ENCODE measurements around the gene RTN4IP1. TPM values are rescaled to one million over a fixed set of nuclear protein-coding genes. Genes with fewer than 3 reads are reported as not detected.

Gene RTN4IP1
- total and polyA plus RNA-seq, 2 of the 13 experiments (the other 11 are each of a cell fraction or from before 2014, with no cell fraction given), result 5.5 to 17.2 TPM

DNA sequence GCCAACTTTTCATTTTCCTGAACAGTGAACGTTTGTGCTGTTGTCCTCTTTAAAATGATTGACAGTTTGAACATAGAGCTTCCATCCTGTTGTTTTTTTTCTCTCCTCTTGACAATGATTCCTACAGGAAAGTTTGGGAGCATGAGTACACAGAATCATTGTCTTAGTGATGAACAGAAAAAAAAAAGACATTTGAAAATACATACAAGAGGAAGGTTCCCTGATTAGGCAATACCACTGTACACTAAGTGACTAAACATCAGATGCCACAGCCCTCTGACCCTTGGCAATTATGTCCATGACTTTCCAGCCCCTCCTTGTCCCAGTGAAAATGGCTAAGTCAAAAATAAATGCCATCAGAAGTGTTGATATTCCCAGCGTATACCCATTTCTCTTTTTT, 71.5 kb downstream of the RTN4IP1 start (continued):
- TF ChIP-seq, protein P1, sequence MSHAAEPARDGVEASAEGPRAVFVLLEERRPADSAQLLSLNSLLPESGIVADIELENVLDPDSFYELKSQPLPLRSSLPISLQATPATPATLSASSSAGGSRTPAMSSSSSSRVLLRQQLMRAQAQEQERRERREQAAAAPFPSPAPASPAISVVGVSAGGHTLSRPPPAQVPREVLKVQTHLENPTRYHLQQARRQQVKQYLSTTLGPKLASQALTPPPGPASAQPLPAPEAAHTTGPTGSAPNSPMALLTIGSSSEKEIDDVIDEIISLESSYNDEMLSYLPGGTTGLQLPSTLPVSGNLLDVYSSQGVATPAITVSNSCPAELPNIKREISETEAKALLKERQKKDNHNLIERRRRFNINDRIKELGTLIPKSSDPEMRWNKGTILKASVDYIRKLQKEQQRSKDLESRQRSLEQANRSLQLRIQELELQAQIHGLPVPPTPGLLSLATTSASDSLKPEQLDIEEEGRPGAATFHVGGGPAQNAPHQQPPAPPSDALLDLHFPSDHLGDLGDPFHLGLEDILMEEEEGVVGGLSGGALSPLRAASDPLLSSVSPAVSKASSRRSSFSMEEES (CRISPR knock-in tag; IDR thresholded peaks at IDR 0.05), result peak; percentile 44; the same call in 1 of the 2 replicates
- TF ChIP-seq FOXP1 (IDR thresholded peaks at IDR 0.05) (no peak), FOXP1 (CRISPR knock-in tag; IDR thresholded peaks at IDR 0.05) (peak; percentile 81; the same call in 1 of the 2 replicates), SP5 (CRISPR knock-in tag; IDR thresholded peaks at IDR 0.05; ENCODE audit: borderline replicate concordance, low read depth) (0 out of 2 replicates have a peak, but pooled peaks have one; percentile 8), SOX13 (IDR thresholded peaks at IDR 0.05) (peak; percentile 72), SOX13 (CRISPR knock-in tag; conservative IDR thresholded peaks at IDR 0.05 in 1 of 2, IDR thresholded peaks at IDR 0.05 in 1 of 2) (peak in 1 of 2 experiments; percentile 97; a peak in 2 of 4 replicates), ZNF768 (CRISPR knock-in tag; IDR thresholded peaks at IDR 0.05) (no peak), NCOR1 (IDR thresholded peaks at IDR 0.05; ENCODE audit: borderline replicate concordance, low read length) (peak; percentile 19; the same call in 1 of the 2 replicates), ZNF644 (CRISPR knock-in tag; IDR thresholded peaks at IDR 0.05; ENCODE audit: low read depth) (peak; percentile 10; the same call in 1 of the 2 replicates), ZNF12 (CRISPR knock-in tag; IDR thresholded peaks at IDR 0.05) (0 out of 2 replicates have a peak, but pooled peaks have one; percentile 21), MLLT10 (CRISPR knock-in tag; IDR thresholded peaks at IDR 0.05) (no peak), NR2F6 (IDR thresholded peaks at IDR 0.05) (peak; percentile 80), NR2F6 (CRISPR knock-in tag; IDR thresholded peaks at IDR 0.05) (peak; percentile 81), CHCHD3 (CRISPR knock-in tag; IDR thresholded peaks at IDR 0.05) (no peak), SAP130 (CRISPR knock-in tag; IDR thresholded peaks at IDR 0.05; ENCODE audit: low read depth) (peak; percentile 54; the same call in 1 of the 2 replicates), PPARG (CRISPR knock-in tag; conservative IDR thresholded peaks at IDR 0.05) (0 out of 2 replicates have a peak, but pooled peaks have one; percentile 37), ZBTB7A (CRISPR knock-in tag; IDR thresholded peaks at IDR 0.05) (no peak)
- TF ChIP-seq, protein P2, sequence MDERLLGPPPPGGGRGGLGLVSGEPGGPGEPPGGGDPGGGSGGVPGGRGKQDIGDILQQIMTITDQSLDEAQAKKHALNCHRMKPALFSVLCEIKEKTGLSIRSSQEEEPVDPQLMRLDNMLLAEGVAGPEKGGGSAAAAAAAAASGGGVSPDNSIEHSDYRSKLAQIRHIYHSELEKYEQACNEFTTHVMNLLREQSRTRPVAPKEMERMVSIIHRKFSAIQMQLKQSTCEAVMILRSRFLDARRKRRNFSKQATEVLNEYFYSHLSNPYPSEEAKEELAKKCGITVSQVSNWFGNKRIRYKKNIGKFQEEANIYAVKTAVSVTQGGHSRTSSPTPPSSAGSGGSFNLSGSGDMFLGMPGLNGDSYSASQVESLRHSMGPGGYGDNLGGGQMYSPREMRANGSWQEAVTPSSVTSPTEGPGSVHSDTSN (CRISPR knock-in tag; IDR thresholded peaks at IDR 0.05), result no peak
- TF ChIP-seq, protein P3, sequence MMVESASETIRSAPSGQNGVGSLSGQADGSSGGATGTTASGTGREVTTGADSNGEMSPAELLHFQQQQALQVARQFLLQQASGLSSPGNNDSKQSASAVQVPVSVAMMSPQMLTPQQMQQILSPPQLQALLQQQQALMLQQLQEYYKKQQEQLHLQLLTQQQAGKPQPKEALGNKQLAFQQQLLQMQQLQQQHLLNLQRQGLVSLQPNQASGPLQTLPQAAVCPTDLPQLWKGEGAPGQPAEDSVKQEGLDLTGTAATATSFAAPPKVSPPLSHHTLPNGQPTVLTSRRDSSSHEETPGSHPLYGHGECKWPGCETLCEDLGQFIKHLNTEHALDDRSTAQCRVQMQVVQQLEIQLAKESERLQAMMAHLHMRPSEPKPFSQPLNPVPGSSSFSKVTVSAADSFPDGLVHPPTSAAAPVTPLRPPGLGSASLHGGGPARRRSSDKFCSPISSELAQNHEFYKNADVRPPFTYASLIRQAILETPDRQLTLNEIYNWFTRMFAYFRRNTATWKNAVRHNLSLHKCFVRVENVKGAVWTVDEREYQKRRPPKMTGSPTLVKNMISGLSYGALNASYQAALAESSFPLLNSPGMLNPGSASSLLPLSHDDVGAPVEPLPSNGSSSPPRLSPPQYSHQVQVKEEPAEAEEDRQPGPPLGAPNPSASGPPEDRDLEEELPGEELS (CRISPR knock-in tag; IDR thresholded peaks at IDR 0.05), result peak; percentile 60
- TF ChIP-seq, protein P4, sequence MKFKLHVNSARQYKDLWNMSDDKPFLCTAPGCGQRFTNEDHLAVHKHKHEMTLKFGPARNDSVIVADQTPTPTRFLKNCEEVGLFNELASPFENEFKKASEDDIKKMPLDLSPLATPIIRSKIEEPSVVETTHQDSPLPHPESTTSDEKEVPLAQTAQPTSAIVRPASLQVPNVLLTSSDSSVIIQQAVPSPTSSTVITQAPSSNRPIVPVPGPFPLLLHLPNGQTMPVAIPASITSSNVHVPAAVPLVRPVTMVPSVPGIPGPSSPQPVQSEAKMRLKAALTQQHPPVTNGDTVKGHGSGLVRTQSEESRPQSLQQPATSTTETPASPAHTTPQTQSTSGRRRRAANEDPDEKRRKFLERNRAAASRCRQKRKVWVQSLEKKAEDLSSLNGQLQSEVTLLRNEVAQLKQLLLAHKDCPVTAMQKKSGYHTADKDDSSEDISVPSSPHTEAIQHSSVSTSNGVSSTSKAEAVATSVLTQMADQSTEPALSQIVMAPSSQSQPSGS (CRISPR knock-in tag; IDR thresholded peaks at IDR 0.05), result 0 out of 2 replicates have a peak, but pooled peaks have one; percentile 28
- TF ChIP-seq, protein P5, sequence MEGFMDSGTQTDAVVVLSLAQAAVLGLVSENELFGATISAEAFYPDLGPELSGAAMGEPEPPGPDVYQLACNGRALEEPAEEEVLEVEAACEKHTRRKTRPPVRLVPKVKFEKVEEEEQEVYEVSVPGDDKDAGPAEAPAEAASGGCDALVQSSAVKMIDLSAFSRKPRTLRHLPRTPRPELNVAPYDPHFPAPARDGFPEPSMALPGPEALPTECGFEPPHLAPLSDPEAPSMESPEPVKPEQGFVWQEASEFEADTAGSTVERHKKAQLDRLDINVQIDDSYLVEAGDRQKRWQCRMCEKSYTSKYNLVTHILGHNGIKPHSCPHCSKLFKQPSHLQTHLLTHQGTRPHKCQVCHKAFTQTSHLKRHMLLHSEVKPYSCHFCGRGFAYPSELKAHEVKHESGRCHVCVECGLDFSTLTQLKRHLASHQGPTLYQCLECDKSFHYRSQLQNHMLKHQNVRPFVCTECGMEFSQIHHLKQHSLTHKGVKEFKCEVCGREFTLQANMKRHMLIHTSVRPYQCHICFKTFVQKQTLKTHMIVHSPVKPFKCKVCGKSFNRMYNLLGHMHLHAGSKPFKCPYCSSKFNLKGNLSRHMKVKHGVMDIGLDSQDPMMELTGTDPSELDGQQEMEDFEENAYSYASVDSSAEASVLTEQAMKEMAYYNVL (CRISPR knock-in tag; IDR thresholded peaks at IDR 0.05; ENCODE audit: borderline replicate concordance), result 0 out of 2 replicates have a peak, but pooled peaks have one; percentile 25
- TF ChIP-seq, protein P6, sequence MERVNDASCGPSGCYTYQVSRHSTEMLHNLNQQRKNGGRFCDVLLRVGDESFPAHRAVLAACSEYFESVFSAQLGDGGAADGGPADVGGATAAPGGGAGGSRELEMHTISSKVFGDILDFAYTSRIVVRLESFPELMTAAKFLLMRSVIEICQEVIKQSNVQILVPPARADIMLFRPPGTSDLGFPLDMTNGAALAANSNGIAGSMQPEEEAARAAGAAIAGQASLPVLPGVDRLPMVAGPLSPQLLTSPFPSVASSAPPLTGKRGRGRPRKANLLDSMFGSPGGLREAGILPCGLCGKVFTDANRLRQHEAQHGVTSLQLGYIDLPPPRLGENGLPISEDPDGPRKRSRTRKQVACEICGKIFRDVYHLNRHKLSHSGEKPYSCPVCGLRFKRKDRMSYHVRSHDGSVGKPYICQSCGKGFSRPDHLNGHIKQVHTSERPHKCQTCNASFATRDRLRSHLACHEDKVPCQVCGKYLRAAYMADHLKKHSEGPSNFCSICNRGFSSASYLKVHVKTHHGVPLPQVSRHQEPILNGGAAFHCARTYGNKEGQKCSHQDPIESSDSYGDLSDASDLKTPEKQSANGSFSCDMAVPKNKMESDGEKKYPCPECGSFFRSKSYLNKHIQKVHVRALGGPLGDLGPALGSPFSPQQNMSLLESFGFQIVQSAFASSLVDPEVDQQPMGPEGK (CRISPR knock-in tag; IDR thresholded peaks at IDR 0.05), result 0 out of 2 replicates have a peak, but pooled peaks have one; percentile 32

Measured in HepG2 (cell line).